Measurements from ENCODE around the gene CLN3.
"Not testable (repeated sequence)": the region's sequence is repeated elsewhere in the genome, so short reads cannot be mapped to it uniquely, and the experiment has no call there.

The CLN3 gene

GRCh38 chr16:28532940-28533647, 41.2 kb upstream of the CLN3 start:
- DNase-seq (ENCODE audit: extremely low read depth, low read depth), result no peak
- no peak overlapping the region for H3K4me3 ChIP-seq (replicated peaks; ENCODE audit: low read depth, low read length)
- TF ChIP-seq, protein P1, sequence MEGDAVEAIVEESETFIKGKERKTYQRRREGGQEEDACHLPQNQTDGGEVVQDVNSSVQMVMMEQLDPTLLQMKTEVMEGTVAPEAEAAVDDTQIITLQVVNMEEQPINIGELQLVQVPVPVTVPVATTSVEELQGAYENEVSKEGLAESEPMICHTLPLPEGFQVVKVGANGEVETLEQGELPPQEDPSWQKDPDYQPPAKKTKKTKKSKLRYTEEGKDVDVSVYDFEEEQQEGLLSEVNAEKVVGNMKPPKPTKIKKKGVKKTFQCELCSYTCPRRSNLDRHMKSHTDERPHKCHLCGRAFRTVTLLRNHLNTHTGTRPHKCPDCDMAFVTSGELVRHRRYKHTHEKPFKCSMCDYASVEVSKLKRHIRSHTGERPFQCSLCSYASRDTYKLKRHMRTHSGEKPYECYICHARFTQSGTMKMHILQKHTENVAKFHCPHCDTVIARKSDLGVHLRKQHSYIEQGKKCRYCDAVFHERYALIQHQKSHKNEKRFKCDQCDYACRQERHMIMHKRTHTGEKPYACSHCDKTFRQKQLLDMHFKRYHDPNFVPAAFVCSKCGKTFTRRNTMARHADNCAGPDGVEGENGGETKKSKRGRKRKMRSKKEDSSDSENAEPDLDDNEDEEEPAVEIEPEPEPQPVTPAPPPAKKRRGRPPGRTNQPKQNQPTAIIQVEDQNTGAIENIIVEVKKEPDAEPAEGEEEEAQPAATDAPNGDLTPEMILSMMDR (IDR thresholded peaks at IDR 0.05; ENCODE audit: low read depth, low read length, missing control alignments), result no peak

GRCh38 chr16:28531777-28532744, 40.2 kb upstream of the CLN3 start:
- DNase-seq (ENCODE audit: extremely low read depth, low read depth), result no peak
- TF ChIP-seq, protein P1 (IDR thresholded peaks at IDR 0.05; ENCODE audit: low read depth, low read length, missing control alignments), result no peak
- H3K4me3 ChIP-seq (replicated peaks; ENCODE audit: low read depth, low read length), result no peak overlapping the region

- no peak for DNase-seq (ENCODE audit: extremely low read depth, low read depth)
- H3K4me3 ChIP-seq (replicated peaks; ENCODE audit: low read depth, low read length), result no peak overlapping the region
- TF ChIP-seq, protein P1 (IDR thresholded peaks at IDR 0.05; ENCODE audit: low read depth, low read length, missing control alignments), result no peak
These were observed 37.2 kb upstream of the CLN3 start for GRCh38 chr16:28529124-28529523.

- H3K4me3 ChIP-seq (replicated peaks; ENCODE audit: low read depth, low read length), result no peak overlapping the region
- TF ChIP-seq, protein P1 (IDR thresholded peaks at IDR 0.05; ENCODE audit: low read depth, low read length, missing control alignments), result no peak
- no peak for DNase-seq (ENCODE audit: extremely low read depth, low read depth)
These were observed 36.6 kb upstream of the CLN3 start for GRCh38 chr16:28528463-28528867.

GRCh38 chr16:28527985-28528384, 36.1 kb upstream of the CLN3 start:
- TF ChIP-seq, protein P1 (IDR thresholded peaks at IDR 0.05; ENCODE audit: low read depth, low read length, missing control alignments), result no peak
- no peak for DNase-seq (ENCODE audit: extremely low read depth, low read depth)
- H3K4me3 ChIP-seq (replicated peaks; ENCODE audit: low read depth, low read length), result no peak overlapping the region

- not testable (repeated sequence) for H3K4me3 ChIP-seq (replicated peaks; ENCODE audit: low read depth, low read length); DNase-seq (ENCODE audit: extremely low read depth, low read depth)
These were observed 35.4 kb upstream of the CLN3 start for GRCh38 chr16:28527100-28527785.

All from HFF-Myc (cell line).